ENCODE measurements around the gene DHRSX.
"Not testable (repeated sequence)": the region's sequence is repeated elsewhere in the genome, so short reads cannot be mapped to it uniquely, and the experiment has no call there.

The DHRSX gene

GRCh38 chrX:2517055-2517454 is 16.3 kb upstream of the DHRSX start:
- DNase-seq, result no peak

DNA sequence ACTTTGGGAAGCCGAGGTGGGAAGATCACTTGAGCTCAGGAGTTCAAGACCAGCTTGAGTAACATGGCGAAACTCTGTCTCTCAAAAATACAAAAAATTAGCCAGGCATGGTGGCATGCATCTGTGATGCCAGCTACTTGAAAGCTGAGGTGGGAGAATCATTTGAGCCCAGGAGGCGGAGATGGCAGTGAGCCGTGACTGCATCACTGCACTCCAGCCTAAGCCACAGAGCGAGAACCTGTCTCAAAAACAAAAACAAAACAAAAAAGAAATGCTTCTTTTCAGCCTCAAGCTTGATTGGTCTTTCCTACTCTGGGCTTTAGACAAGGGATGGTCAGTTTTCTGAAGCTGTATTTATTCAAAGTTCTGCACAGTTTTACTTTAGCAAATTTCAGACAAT is 15.8 kb upstream of the DHRSX start:
- no peak for DNase-seq

DNA sequence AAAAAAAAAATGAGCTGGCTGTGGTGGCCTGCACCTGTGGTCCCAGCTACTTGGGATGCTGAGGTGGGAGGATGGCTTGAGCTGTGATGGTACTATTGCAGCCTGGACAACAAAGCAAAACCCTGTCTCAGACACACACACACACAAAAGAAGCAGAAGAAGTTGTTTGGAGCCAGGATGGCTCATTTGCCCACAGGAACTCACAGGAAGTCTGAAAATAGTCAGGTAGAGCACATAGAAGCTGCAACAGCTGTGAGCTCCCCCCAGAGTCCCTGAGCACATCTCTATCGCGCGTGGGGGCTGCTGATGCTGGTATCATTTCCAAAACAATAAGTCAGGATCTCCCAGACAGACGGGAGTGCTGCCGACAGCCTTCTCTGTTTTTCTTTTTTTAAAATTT is 13.4 kb upstream of the DHRSX start:
- DNase-seq, result no peak

DNA sequence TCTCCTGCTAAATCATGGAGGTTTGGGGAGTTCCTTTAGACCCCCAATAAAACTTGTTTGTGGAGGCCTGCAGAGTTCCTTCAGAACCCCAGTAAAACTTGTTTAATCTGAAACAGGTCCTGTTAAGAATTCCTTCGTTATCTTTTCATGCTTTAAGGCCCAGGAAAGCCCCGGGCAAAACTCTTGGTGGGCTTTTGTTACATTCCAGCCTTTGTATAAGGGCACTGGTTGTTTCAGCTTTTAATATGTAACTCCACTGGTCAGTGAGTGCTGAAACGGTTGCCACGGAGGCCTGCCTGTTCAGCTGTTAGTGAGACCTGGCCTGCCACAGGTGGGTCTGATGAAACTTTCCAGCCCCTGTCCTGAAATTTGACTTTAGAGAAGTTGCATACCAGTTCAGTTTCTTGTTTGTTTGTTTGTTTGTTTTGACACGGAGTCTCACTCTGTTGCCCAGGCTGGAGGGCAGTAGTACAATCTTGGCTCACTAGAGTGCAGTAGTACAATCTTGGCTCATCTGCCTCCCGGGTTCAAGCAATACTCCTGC is 12.4 kb upstream of the DHRSX start:
- no peak for DNase-seq

DNA sequence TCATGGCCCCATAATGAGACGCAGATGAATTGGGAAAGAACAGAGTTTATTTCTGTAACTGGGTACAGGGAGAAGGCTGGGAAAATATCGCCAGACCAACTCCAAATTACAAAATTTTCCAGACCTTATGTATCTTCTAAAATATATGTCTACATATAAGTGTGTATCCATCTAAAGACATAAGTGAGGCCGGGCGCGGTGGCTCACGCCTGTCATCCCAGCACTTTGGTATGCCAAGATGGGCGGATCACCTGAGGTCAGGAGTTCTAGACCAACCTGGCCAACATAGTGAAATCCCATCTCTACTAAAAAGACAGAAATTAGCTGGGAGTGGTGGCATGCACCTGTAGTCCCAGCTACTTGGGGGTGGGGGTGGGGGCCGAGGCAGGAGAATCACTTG is 11.7 kb upstream of the DHRSX start:
- no peak for DNase-seq

DNA sequence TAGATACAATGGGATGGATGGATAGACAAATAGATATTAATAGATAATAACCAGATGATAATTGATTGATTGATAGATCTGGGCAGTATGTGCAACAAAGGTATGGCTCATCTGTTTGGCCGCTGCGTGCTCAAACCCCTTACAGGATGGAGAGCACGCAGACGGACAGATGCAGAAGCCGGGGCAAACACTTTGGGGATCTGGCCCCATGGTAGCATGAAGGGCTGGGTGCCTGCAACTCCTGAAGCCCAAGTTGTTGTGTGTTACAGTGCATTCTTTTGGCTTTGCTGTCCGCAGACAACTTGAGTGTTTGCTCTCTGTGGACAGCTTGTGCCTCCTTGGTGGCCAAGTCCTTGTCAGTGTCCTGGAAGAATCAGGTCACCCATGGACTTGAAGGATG is 10.6 kb upstream of the DHRSX start:
- no peak for DNase-seq

DNA sequence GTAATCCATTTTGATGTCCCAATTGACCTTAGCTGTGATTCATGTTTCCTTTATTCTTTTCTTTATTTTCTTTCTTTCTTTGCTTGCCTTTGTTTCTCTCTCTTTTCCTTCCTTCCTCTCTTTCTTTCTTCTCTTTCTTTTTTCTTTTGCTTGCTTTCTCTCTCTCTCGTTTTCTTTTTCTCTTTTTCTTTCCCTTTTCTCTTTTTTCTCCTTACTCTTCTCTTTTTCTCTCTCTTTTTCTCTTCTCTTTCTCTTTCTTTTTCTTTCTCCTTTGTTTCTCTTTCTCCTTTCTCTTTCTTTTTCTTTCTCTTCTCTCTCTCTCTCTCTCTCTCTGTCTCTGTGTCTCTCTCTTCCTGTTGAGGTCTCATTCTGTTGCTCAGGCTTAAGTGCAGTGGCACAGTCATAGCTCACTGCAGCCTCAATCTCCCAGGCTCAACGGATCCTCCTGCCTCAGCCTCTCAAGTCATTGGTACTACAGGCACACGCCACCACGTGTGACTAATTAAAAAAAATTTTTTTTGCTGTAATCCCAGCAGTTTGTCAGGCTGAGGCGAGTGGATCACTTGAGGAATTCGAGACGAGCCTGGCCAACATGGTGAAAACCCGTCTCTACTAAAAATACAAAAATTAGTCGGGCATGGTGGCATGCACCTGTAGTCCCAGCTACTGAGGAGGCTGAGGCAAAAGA is 8.0 kb upstream of the DHRSX start:
- DNase-seq, result no peak

DNA sequence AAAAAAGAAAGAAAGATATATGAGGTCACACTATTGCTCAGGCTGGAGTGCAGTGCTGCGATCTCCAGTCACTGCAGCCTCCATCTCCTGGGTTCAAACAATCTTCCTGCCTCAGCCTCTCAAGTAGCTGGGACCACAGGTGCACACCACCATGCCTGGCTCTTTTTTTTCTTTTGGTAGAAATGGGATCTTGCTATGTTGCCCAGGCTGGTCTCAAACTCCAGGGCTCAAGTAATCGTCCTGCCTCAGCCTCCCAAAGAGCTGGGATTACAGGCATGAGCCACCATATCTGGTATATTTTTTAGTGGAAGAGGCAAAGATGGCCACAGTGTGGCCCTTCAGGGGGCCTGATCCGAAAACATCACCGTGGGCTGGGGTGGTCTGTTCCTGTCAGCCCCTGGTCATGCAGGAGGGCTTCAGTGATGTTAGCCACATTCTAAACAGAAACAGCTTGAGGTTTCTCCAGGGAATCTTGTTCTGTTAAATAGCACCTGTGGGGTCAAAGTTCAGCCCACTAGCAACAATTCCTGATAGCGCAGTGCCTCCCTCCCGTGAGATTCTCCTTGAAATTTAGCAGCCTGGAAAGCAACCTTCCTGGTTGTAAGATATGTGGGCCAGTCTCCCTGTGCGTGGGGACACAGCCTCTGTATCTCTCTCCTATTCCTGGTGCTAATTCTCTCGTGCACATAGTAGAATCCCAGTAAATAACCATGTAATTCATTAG is 7.3 kb upstream of the DHRSX start:
- no peak for DNase-seq

DNA sequence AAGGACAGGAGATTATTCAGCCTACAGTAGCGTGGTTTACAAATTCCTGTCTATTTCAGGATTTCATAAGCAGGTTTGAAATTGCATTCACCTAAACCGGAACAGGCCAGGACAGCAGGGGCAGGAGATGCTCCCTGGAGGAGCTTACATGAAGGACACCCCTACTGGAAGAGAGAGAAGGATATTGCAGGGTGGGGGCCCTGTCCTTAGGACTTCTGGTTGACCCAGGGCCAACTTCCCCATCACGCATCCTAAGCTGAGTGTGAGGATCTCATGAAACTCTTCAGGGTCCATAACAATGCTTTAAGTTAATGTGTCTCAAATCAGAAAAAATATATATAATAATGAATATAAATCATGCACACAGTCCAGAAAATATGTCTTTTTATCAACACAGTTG is 6.4 kb upstream of the DHRSX start:
- no peak for DNase-seq

DNA sequence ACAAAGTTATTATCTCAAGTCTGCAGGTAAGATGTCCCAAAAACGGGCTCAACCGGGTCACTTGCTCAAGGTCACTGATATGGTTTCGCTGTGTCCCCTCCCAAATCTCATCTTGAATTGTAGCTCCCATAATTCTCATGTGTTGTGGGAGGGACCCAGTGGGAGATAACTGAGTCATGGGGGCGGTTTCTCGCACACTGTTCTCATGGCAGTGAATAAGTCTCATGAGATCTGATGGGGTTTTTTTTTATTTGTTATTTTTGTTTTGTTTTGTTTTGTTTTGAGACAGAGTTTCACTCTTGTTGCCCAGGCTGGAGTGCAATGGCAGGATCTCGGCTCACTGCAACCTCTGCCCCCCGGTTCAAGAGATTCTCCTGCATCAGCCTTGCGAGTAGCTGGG is 4.6 kb upstream of the DHRSX start:
- not testable (repeated sequence) for DNase-seq

DNA sequence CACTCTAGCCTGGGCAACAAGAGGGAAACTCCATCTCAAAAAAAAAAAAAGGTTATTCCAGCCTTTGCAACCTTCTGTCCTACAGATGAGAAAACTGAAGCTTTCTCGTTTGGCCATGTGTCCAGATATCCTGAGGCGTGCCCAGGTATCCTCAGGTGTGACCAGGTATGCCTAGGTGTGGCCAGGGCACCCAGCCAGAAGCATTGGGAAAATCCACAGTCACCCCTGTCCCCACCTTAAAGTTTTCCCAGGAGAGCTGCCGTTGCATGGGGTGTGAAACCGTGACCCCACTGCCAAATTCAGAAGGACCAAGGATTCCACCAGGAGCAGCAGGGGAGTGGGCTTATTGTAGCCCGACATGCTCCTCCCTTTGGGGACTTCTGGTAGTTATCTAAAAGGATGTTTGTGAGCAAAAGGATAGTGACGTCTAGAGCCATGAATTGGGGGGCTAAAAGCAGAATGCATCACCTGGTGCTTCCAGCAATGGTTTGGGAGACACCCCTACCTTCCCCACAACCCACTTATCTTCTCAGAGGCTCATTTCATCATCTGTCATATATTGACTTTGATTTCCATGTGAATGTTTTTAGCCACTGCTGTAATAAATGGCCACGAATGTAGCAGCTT is 4.0 kb upstream of the DHRSX start:
- no peak for DNase-seq

- no peak for DNase-seq
These were observed 3.1 kb upstream of the DHRSX start for GRCh38 chrX:2503591-2504500.

- no peak for DNase-seq
These were observed 2.1 kb upstream of the DHRSX start for GRCh38 chrX:2502668-2503519.

DNA sequence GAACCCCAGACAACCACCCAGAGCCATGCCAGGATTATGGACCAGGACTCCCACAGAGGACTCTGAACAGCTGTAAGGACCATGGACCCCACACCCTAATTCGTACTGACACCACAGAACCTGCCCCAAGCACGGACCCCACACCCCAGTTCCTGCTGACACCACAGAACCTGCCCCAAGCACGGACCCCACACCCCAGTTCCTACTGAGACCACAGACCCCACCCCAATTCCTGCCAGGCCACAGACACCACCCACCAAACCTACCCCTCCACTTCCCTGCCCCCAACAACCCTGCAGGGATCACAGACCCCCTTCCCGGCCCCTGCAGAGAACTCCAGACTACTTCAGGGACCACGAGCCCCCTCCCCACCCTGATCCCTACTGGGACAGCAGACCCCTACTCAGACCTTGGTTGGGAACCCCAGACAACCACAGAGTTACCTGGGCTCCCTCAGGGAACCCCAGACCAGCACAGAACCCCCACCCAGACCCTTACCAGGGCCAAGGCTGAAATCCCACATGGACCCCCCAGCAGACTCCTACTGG is 1.4 kb upstream of the DHRSX start:
- no peak for DNase-seq

- DNase-seq, result no peak
These were observed 855 bp upstream of the DHRSX start for GRCh38 chrX:2501559-2502102.

GRCh38 chrX:2500091-2500802 is 529 bp downstream of the DHRSX start:
- DNase-seq, result peak; percentile 5 to 6

DNA sequence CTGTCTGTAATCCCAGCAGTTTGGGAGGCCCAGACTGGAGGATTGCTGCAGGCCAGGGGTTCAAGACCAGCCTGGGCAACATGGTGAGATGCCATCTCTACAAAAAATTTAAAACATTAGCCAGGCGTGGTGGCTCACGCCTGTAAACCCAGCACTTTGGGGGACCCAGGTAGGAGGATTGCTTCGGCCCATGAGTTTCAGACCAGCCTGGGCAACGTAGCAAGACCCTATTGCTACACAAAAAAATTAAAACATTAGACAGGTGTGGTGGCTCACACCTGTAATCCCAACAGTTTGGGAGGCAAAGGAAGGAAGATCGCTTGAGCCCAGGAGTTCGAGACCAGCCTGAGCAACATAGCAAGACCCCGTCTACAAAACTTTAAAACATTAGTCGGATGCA is 1.3 kb downstream of the DHRSX start:
- DNase-seq, result no peak

- no peak for DNase-seq
These were observed 1.9 kb downstream of the DHRSX start for GRCh38 chrX:2498781-2499302.

- no peak for DNase-seq
These were observed 2.6 kb downstream of the DHRSX start for GRCh38 chrX:2497961-2498780.

Measured in stimulated activated CD4-positive, alpha-beta T cell treated with anti-CD3 and anti-CD28 coated beads, Interleukin-2, amount 100 ng/mL, for 48 hours (primary cell).